Activated CD4-positive, alpha-beta T cell treated with anti-CD3 and anti-CD28 coated beads, Interleukin-2, amount 10 ng/mL, durations not matched to agents 7 days and 5 days (primary cell): Measurements from ENCODE around the gene MYO9B. TPM values are rescaled to one million over a fixed set of nuclear protein-coding genes. Genes with fewer than 3 reads are reported as not detected.
A peak's percentile ranks its signal among the peaks of the same experiment; 100 is the strongest.

Experiments
- CTCF ChIA-PET: fragments of 350-600 bp; sonication (Branson Sonifier 250); formaldehyde crosslinking; loops from one replicate; lab custom pipeline; 2021; ENCODE audit warnings: antibody characterized with exemption; lab: Charles Lee
- POLR2A ChIA-PET: fragments of 350-600 bp; sonication (Branson Sonifier 250); formaldehyde crosslinking; loops from one replicate; lab custom pipeline; 2021; ENCODE audit warnings: antibody characterized with exemption; lab: Charles Lee
- DNase-seq: peaks from one replicate; pipeline ENCODE4 v3.0.0-alpha.2; 2020
- H3K27ac Mint-ChIP-seq: one replicate; pipeline ENCODE4 v1.8.0; 2021; ENCODE audit warnings: mild to moderate bottlenecking, moderate library complexity, mixed read lengths
- H3K27me3 Mint-ChIP-seq: one replicate; pipeline ENCODE4 v1.8.0; 2021; ENCODE audit warnings: mixed read lengths
- H3K36me3 Mint-ChIP-seq: one replicate; pipeline ENCODE4 v1.8.0; 2021; ENCODE audit warnings: low read depth, mixed read lengths
- H3K4me1 Mint-ChIP-seq: one replicate; pipeline ENCODE4 v1.8.0; 2021; ENCODE audit warnings: mixed read lengths
- H3K4me3 Mint-ChIP-seq: one replicate; pipeline ENCODE4 v1.8.0; 2021; ENCODE audit warnings: mild to moderate bottlenecking, moderate library complexity, mixed read lengths
- H3K9me3 Mint-ChIP-seq: one replicate; pipeline ENCODE4 v1.8.0; 2021; ENCODE audit warnings: mixed read lengths
- total RNA-seq, 2 experiments: library from RNA; stranded (reverse); gene quantifications; one replicate each; pipeline ENCODE4 v1.2.3, GENCODE V29; 2021

The MYO9B gene
- total RNA-seq, 2 experiments from 2014 or later, result 217 to 218 TPM

- ChIA-PET POLR2A (no interaction called here), CTCF (interaction anchor here (0.7 to 3.3 kb wide), 4 partner anchors 12 to 176 kb away, joined by 3 to 17 read pairs (median 4); partner anchors contain the start of gene BABAM1)
- no peak for DNase-seq
- H3K27me3 Mint-ChIP-seq, result peaks cover 21% of the 10 kb centered on the region
- H3K9me3 Mint-ChIP-seq, result no peaks in the 10 kb centered on the region
- no peak overlapping the region for H3K4me3 Mint-ChIP-seq
- no peaks in the 10 kb centered on the region for H3K36me3 Mint-ChIP-seq
- H3K4me1 Mint-ChIP-seq, result peaks cover 7% of the 10 kb centered on the region
- H3K27ac Mint-ChIP-seq, result no peak overlapping the region
These were observed 167.0 kb downstream of the MYO9B start for GRCh38 chr19:17242431-17243208.

- H3K4me1 Mint-ChIP-seq, result peaks cover 7% of the 10 kb centered on the region
- no peaks in the 10 kb centered on the region for H3K9me3 Mint-ChIP-seq
- no peak for DNase-seq
- H3K27ac Mint-ChIP-seq, result no peak overlapping the region
- no peaks in the 10 kb centered on the region for H3K36me3 Mint-ChIP-seq
- no peak overlapping the region for H3K4me3 Mint-ChIP-seq
- peaks cover 21% of the 10 kb centered on the region for H3K27me3 Mint-ChIP-seq
- CTCF ChIA-PET, result interaction anchor here (0.6 to 3.3 kb wide), 5 partner anchors 11 to 1475 kb away, joined by 3 to 17 read pairs (median 4); partner anchors contain the start of gene BABAM1
- POLR2A ChIA-PET, result no interaction called here
These were observed 167.7 kb downstream of the MYO9B start for GRCh38 chr19:17243211-17243829.

DNA sequence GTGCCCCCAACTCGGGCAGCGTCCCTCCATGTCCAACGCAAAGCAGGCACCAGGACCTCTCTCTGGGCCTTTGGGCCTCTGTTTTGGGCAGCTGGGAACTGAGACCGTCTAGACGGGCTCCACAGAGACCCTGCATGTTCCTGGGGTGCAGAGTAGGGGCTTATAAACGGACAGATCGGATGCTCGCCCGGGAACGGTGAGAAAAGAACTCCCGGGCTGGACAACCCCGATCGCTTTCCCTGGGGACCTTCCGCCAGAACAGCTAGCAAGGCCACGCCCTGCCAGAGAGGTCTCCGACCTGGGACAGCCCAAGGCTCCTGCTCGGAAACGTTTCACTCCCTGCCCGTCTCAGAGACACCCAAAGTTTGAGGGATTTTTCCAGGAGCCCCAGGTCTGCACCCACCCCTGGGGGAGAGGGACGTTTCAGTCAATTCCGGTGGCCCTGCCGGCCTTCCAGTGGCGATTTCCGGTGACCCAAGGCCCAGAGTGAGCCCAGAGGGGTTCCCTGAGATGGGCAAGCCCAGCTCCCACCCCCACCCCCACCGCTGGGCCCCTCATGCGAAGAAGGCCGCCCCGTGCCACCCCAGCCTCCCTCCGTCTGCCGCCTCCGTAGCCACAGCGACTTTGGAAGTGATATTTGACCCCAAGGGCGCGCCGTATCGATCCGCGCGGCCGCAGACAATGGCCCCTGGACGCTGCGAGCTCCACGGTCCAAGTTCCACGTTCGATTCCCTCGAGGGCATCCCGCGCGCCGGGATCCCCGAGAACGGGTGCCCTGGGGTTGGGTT is 168.4 kb downstream of the MYO9B start:
- no peak for DNase-seq
- Mint-ChIP-seq H3K9me3 (no peaks in the 10 kb centered on the region), H3K4me1 (peaks cover 7% of the 10 kb centered on the region), H3K27me3 (peaks cover 21% of the 10 kb centered on the region), H3K36me3 (no peaks in the 10 kb centered on the region), H3K27ac (peak overlapping the region; percentile 25), H3K4me3 (peak overlapping the region; percentile 48)
- ChIA-PET POLR2A (no interaction called here), CTCF (interaction anchor here (0.6 to 3.3 kb wide), 3 partner anchors 15 to 1474 kb away, joined by 4 to 17 read pairs (median 7); partner anchors contain the start of gene BABAM1)

- H3K36me3 Mint-ChIP-seq, result no peaks in the 10 kb centered on the region
- H3K4me1 Mint-ChIP-seq, result peaks cover 7% of the 10 kb centered on the region
- H3K27ac Mint-ChIP-seq, result peak overlapping the region; percentile 25
- POLR2A ChIA-PET, result no interaction called here
- H3K27me3 Mint-ChIP-seq, result peaks cover 21% of the 10 kb centered on the region
- peak overlapping the region; percentile 48 for H3K4me3 Mint-ChIP-seq
- no peak for DNase-seq
- no peaks in the 10 kb centered on the region for H3K9me3 Mint-ChIP-seq
- CTCF ChIA-PET, result interaction anchor here (3.3 kb wide), 1 partner anchor 14 kb away, joined by 17 read pairs; no protein-coding TSS in a partner anchor
These were observed 169.3 kb downstream of the MYO9B start for GRCh38 chr19:17244618-17245534.

DNA sequence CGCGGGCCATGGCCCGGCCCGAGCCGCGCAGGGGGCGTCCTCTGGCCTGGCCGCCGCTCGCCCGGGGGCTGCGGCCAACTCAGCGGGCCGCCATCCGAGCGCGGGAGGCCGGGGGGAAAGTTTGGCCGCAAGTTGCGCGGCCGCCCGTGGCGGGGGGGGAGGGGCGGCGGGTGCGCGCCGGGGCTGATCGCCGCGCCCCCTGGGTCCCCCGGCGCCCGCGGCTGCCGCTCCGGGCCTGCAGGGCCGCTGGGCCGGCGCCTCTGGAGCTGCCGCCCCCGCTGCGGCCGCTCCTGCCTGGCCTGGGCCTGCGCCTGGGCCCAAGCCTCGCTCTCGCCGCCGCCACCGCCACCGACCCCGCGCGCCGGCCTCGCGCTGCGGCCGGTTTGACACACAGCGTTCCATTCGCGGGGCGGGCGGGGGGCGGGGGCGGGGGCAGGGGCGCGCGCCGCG is 170.0 kb downstream of the MYO9B start, which contains the start of gene NR2F6:
NR2F6 (minus strand) TSS at position 385 of the 450 bp plus-strand sequence. CDS start 699 bp downstream, outside the sequence.
- no peaks in the 10 kb centered on the region for H3K36me3 Mint-ChIP-seq
- CTCF ChIA-PET, result no interaction called here
- peak; percentile 46 for DNase-seq
- H3K27me3 Mint-ChIP-seq, result peaks cover 21% of the 10 kb centered on the region
- peak within 1 kb of the TSS; percentile 73 for H3K27ac Mint-ChIP-seq
- H3K9me3 Mint-ChIP-seq, result no peaks in the 10 kb centered on the region
- H3K4me3 Mint-ChIP-seq, result peak within 1 kb of the TSS; percentile 75
- POLR2A ChIA-PET, result no interaction called here
- peaks cover 7% of the 10 kb centered on the region for H3K4me1 Mint-ChIP-seq

DNA sequence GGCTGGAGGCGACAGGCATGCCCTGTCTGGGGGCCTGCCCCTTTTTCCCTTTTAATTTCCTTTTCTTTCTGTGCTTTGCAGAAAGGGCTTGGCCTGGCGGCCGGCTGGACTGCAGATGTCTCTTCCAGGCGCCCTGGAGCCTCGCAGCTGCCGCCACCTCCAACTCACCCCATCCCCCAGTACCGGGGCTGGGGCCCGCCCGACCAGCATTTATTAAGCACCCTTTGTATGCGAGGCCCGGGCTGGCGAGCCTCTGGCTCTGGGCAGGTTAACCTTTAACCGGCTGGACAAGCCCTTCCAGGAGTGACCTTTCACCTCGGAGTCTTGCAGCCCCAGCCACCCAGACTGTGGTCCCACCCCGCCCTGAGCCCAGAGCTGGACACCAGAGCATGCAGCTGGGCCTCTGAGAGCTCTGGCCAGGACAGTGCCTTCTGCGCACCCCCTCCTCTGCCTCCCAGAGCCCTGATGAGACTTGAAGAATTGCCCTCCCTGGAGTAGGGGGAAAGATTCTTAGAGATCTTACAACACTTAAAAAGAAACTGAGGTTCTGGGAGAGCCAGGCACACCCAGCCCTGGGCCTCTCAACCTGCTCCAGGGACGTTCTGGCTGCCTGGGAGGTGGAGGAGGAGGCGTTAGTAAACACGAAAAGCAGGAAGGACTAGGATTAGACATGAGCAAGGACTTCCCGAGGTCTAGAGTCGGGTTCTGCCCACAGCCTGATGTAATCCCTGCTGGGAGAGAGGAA is 171.3 kb downstream of the MYO9B start:
- Mint-ChIP-seq H3K27me3 (peaks cover 21% of the 10 kb centered on the region), H3K4me1 (peaks cover 7% of the 10 kb centered on the region), H3K9me3 (no peaks in the 10 kb centered on the region), H3K27ac (no peak overlapping the region), H3K4me3 (peak overlapping the region; percentile 75), H3K36me3 (no peaks in the 10 kb centered on the region)
- DNase-seq, result no peak
- ChIA-PET CTCF (no interaction called here), POLR2A (no interaction called here)

DNA sequence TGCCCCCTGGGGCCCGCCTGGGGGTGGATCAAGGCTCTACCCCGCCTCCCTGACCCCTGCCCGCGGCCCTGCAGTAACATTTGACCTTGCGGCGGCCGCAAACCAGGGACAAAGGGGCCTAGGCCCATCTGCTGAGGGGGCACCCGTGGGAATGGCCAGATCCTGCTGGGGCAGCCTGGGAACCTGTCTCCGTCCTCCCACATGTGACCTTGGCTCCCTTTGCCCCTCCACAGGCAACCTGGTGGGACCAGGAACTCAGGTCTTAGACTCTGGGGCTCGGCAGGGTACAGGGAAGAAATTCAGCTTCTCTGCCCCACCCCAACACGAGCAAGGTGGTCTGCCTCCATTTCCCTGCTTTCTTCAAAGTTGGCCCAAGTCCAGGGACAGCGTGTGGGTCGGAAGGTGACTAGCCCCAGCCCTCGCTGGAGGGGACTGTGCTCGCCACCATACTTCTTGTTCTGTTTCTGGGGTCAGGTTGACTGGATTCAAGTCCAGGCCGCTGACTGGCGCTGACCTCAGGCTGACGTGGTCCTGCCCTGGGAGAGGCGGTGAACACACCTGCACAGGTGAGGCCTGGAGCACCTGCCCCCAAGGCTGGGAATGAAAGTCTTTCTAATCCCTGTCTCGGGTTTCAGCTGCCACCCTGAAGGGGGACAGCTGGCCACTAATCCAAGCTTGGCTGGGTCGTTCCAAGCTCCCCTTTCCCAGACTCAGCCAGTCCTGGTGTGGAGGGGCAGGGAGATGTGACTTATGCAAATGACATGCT is 172.6 kb downstream of the MYO9B start:
- Mint-ChIP-seq H3K4me1 (peaks cover 7% of the 10 kb centered on the region), H3K27ac (no peak overlapping the region), H3K36me3 (no peaks in the 10 kb centered on the region), H3K4me3 (no peak overlapping the region), H3K9me3 (no peaks in the 10 kb centered on the region), H3K27me3 (peaks cover 19% of the 10 kb centered on the region)
- CTCF ChIA-PET, result interaction anchor here (1.5 to 2.6 kb wide), 3 partner anchors 10 to 13 kb away, joined by 3 to 16 read pairs (median 6); no protein-coding TSS in a partner anchor
- no peak for DNase-seq
- POLR2A ChIA-PET, result no interaction called here

GRCh38 chr19:17249887-17250548 is 174.4 kb downstream of the MYO9B start:
- Mint-ChIP-seq H3K4me3 (no peak overlapping the region), H3K27me3 (peaks cover 11% of the 10 kb centered on the region), H3K9me3 (no peaks in the 10 kb centered on the region), H3K4me1 (peaks cover 7% of the 10 kb centered on the region), H3K27ac (no peak overlapping the region), H3K36me3 (no peaks in the 10 kb centered on the region)
- POLR2A ChIA-PET, result no interaction called here
- CTCF ChIA-PET, result interaction anchor here (1.1 to 2.6 kb wide), 6 partner anchors 8 to 15 kb away, joined by 3 to 16 read pairs (median 4); partner anchors contain the start of gene USHBP1
- no peak for DNase-seq

DNA sequence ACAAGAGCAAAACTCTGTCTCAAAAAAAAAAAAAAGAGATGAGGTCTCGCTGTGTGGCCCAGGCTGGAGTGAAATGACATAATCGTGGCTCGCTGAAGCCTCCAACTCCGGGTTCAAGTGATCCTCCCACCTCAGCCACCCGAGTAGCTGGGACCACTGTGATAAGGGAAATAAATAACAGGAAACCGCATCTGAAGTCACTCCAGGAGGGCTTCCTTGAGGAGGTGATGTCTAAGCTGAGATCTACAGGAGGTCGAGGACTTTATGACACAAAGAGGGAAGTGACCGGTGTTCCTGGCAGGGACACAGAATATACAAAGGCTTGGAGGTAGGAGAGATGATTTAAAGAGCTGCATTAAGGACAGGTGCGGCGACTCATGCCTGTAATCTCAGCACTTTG is 179.1 kb downstream of the MYO9B start:
- no peaks in the 10 kb centered on the region for H3K9me3 Mint-ChIP-seq
- ChIA-PET CTCF (interaction anchor here (0.7 to 1.6 kb wide), 4 partner anchors 9 to 17 kb away, joined by 3 to 7 read pairs (median 4); partner anchors contain the start of gene USHBP1), POLR2A (interaction anchor here (0.6 kb wide), 2 partner anchors 9 to 15 kb away, joined by 3 to 4 read pairs; no protein-coding TSS in a partner anchor)
- no peaks in the 10 kb centered on the region for H3K27me3 Mint-ChIP-seq
- H3K27ac Mint-ChIP-seq, result no peak overlapping the region
- no peak overlapping the region for H3K4me3 Mint-ChIP-seq
- no peaks in the 10 kb centered on the region for H3K36me3 Mint-ChIP-seq
- no peaks in the 10 kb centered on the region for H3K4me1 Mint-ChIP-seq
- DNase-seq, result no peak

- Mint-ChIP-seq H3K36me3 (no peaks in the 10 kb centered on the region), H3K4me1 (no peaks in the 10 kb centered on the region), H3K27me3 (no peaks in the 10 kb centered on the region), H3K4me3 (no peak overlapping the region), H3K9me3 (no peaks in the 10 kb centered on the region), H3K27ac (no peak overlapping the region)
- ChIA-PET POLR2A (interaction anchor here (0.6 kb wide), 1 partner anchor 14 kb away, joined by 3 read pairs; no protein-coding TSS in a partner anchor), CTCF (interaction anchor here (0.7 to 1.6 kb wide), 4 partner anchors 8 to 18 kb away, joined by 3 to 7 read pairs (median 4); partner anchors contain the start of gene USHBP1)
- DNase-seq, result no peak
These were observed 179.6 kb downstream of the MYO9B start for GRCh38 chr19:17255150-17255621.
